Fibroblast of lung (primary cell): Measurements from ENCODE around the gene NLGN1.

Source experiments
- EZH2 ChIP-seq: IDR thresholded peaks from 2 replicates; pipeline ENCODE4 v1.5.1; 2012; ENCODE audit warnings: low read length, control low read depth, mild to moderate bottlenecking; ENCODE audit errors: missing control alignments
- TF ChIP-seq, protein P1 (sequence below), 2 donors: IDR thresholded peaks in 1 of 2; conservative IDR thresholded peaks in 1 of 2; 1 replicate in 1 of 2; 2 replicates in 1 of 2; pipeline ENCODE4 v1.5.1; 2011 to 2012; ENCODE audit warnings: low read length in 2 of 2, control low read depth in 1 of 2, inconsistent platforms in 1 of 2, low read depth in 1 of 2, mild to moderate bottlenecking in 1 of 2

DNA sequence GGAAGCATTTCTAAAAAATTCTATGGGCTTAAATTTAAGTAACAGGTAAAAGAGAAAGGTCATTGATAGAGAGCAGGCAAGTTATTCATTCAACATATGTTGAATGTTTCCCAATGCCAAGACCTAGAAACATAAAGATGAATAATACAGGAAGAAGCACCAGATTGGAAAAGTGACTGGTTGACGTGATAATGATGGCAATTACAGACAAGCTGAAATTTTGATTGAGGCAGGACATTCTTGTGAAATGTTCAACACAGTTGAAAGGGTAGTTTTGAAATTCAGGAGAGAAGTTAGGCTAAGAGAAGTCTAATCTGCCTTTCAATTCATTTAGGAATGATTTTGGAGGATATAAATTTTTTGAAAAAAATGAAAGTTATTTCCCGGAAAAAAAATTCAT, 925.2 kb downstream of the NLGN1 start:
- TF ChIP-seq, protein P1, sequence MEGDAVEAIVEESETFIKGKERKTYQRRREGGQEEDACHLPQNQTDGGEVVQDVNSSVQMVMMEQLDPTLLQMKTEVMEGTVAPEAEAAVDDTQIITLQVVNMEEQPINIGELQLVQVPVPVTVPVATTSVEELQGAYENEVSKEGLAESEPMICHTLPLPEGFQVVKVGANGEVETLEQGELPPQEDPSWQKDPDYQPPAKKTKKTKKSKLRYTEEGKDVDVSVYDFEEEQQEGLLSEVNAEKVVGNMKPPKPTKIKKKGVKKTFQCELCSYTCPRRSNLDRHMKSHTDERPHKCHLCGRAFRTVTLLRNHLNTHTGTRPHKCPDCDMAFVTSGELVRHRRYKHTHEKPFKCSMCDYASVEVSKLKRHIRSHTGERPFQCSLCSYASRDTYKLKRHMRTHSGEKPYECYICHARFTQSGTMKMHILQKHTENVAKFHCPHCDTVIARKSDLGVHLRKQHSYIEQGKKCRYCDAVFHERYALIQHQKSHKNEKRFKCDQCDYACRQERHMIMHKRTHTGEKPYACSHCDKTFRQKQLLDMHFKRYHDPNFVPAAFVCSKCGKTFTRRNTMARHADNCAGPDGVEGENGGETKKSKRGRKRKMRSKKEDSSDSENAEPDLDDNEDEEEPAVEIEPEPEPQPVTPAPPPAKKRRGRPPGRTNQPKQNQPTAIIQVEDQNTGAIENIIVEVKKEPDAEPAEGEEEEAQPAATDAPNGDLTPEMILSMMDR (conservative IDR thresholded peaks at IDR 0.05 in 1 of 2, IDR thresholded peaks at IDR 0.05 in 1 of 2; ENCODE audit: low read depth in 1 of 2, low read length in 2 of 2): no peak
- no peak for TF ChIP-seq EZH2
